Activated naive CD4-positive, alpha-beta T cell treated with anti-CD3 and anti-CD28 coated beads, Interleukin-2, amount 50 U/mL, for 16 hours (primary cell): ENCODE measurements around the gene FAM193A.
"Not testable (repeated sequence)": the region's sequence is repeated elsewhere in the genome, so short reads cannot be mapped to it uniquely, and the experiment has no call there.

Experiments
- DNase-seq: peaks from one replicate; pipeline ENCODE4 v3.0.0-alpha.2; 2020

The FAM193A gene

DNA sequence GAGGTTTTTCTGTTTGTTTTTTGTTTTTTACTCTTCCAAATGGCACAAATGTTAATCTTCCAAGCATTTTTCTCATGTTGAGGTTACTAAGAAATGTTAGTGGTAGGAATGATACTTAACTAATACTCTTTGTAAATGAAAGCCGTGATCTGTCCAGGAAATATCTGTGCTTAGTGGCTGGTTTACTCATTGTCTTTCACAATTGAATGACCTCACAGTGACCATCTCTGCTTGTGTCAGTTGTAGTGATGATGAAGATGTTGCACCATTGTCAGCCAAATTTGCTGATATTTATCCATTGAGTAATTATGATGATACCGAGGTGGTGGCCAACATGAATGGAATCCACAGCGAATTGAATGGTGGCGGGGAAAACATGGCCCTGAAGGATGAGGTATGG lies 126.2 kb downstream of the FAM193A start:
- DNase-seq: no peak

DNA sequence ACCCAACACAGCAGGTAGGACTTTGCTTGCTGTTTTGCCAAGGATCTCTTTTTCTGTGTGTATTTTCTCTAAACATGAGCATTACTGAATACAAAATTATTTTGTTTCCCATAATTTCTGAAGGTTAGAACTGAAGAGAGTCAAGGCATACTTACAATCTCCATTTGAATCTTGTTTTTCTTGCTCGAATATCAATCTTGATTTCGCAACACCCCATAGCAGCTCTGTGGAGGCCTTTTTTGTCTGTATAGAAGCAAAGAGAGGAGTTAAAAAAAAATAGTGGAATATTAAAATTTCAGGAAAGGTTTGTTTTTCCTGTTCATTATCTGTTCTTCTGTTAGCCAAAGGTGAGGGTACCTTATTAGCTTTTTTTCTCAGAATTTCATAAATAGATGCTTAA lies 126.8 kb downstream of the FAM193A start:
- DNase-seq: no peak

DNA sequence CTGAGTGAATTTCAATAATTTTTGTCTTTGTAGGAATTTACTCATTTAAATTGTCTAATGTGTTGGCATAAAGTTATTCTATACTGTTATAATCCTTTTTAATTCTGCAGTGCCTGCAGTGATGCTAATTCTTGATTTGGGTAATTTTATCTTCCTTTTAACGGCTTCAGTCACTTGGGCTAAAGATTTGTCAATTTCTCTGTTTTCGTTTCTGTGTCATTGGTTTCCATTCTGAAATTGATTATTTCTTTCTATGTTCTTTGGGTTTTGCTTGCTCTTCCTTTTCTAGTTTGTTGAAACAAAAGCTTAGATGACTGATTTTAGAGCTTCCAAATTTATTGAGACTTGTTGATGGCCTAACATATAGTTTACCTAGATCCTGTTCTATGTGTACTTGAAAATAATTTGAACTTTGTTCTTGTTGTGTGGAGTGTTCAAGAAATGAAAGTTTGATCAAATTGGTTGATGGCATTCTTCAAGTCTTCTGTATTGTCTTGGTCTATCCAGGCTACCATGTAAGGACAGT lies 130.3 kb downstream of the FAM193A start:
- DNase-seq: no peak

- DNase-seq: no peak
These were observed 131.0 kb downstream of the FAM193A start for GRCh38 chr4:2667428-2667827.

DNA sequence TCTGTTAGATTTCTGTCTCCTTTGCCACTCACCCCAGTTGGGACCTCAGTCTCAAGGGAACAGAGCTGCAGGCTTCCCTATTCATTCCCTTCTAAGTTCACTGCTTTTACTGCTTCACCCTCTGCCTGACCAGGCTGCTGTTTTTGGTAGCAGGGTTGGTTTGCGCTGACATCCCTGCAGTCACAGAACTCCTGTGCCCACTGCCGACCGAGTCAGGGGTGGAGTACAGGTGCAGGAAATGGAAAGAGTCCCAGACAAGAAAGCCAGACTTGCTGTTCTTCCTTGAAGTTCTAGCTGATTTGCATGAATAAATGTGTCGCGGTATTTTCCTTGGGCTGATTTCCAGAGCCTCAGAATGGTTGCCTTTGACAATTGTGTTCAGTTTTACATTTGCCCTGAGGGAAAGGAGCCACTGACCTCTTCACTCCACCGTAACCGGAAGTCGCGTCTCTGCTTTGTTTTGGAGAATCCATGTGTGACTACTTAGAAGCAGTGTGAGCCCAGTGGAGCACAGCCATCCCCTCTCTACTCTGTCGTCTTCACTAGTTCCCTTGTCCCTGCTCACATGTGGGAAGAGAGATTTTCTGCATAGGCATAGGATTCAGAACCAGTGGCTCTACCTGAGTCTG lies 134.9 kb downstream of the FAM193A start:
- DNase-seq: no peak

DNA sequence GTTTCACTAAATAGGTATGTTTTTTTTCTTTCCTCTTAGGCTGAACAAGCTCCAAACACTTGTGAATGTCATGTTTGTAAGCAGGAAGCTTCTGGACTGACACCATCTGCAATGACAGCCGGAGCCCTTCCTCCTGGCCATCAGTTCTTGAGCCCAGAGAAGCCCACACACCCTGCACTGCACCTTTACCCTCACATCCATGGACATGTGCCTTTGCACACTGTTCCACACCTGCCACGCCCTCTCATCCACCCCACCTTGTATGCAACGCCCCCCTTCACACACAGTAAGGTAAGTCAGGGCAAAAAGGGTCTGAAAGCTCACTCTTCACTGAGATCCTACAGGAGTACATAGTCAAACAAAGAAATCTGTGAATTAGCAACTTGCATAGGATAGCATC lies 135.6 kb downstream of the FAM193A start:
- DNase-seq: no peak

GRCh38 chr4:2672700-2673099 lies 136.3 kb downstream of the FAM193A start:
- no peak for DNase-seq

GRCh38 chr4:2673157-2673556 lies 136.7 kb downstream of the FAM193A start:
- DNase-seq: no peak

- DNase-seq: not testable (repeated sequence)
These were observed 143.3 kb downstream of the FAM193A start for GRCh38 chr4:2679762-2680161.

GRCh38 chr4:2684486-2684885 lies 148.0 kb downstream of the FAM193A start:
- no peak for DNase-seq

- DNase-seq: no peak
These were observed 149.1 kb downstream of the FAM193A start for GRCh38 chr4:2685541-2685940.

GRCh38 chr4:2686379-2687265 lies 150.2 kb downstream of the FAM193A start:
- no peak for DNase-seq

DNA sequence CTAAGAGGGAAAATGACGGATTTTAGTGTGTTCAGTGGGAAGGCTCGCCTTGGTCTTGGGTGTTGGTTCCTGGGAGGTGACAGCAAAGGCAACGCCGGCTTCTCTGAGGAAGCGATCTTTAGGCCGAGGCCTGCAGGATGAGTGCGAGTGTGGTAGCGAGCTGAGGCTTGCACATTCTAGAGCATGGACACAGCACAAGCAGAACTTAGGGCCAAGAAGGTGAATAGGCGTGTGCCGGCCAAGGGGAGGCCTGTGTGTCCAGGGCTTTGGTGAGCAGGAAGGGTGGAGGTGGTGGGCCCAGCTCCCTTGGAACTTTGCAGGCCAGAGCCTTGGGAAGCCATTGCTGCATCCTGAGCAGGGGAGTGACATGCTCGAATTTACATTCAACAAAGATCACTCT lies 151.8 kb downstream of the FAM193A start:
- DNase-seq: no peak

DNA sequence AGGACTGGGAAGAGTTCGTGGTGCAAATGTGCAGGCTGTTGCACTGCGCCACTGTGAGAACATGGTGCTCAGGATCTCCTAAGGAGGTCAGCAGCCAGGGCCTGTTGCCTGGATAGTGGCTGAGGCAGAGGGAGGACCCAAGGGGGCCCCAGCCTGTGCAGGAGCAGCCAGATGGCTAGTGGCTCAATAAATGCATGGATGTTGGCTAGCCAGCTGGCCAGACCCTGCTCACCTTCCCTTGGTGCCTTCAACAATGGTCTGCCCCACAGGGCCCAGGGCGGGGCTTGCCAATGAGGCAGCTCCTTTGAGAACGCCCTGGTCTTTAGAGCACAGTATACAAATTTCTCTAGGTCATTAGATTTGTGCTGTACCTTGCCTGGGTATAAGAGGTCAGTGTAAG lies 152.2 kb downstream of the FAM193A start:
- DNase-seq: no peak

- DNase-seq: no peak
These were observed 152.7 kb downstream of the FAM193A start for GRCh38 chr4:2689114-2689513.

DNA sequence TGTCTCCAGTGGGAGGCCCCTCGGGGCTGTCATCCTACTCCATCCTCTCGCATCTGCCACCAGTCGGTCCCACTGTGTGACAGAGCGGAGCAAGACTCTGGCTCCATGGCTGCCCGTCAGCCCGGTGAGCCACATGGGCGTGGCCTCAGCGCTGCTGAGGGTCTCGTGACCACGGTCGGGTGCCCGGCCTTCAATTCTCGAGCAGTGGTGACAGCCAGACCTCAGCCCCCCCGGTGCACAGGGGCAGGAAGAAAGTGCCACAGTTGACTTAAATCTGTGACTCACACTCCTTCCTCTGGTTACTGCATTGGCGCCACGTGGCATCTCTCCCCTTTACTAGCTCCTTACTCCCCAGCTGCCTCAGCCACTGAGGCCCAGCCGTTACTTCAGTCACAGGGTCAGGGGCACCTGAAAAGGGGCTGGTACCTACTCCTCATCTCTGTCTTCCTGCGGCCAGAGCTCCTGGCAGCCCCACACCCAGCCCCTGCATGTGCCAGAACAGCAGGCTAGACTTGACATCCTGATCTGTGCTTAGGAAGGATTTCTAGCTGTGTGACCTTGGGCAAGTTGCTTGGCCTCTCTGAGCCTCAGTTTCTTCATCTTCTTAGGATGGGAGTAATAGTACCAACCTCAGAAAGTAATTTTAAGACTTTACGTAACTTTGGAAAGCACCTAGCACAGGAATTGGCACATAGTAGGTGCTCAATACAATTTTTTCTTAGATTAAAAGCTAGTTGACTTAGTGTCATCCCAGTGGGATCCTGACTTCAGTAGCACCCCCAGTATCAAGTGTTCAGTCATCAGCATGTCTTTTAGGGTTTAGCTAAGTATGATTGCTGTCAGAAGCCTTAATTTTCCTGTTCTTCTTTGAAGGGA lies 153.6 kb downstream of the FAM193A start:
- no peak for DNase-seq

DNA sequence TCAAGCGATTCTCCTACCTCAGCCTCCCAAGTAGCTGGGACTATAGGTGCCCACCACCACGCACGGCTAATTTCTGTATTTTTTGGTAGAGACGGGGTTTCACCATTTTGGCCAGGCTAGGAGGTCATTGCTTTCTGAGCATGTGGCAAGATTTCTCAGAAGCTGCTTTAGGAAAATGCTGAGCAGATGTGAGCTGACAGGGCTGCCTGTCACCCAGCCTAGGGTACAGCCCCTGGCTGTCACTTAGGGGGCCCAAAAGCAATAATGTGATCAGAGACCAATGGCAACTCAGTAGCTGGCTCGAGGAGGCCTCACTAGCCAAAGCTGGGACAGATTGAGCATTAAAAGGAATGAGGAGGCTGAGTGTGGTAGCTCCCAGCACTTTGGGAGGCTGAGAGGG lies 154.9 kb downstream of the FAM193A start:
- no peak for DNase-seq

- DNase-seq: peak; percentile 23
These were observed 155.5 kb downstream of the FAM193A start for GRCh38 chr4:2691952-2692435.

GRCh38 chr4:2694691-2695090 lies 158.2 kb downstream of the FAM193A start:
- no peak for DNase-seq

GRCh38 chr4:2695346-2696060 lies 159.1 kb downstream of the FAM193A start:
- DNase-seq: no peak

DNA sequence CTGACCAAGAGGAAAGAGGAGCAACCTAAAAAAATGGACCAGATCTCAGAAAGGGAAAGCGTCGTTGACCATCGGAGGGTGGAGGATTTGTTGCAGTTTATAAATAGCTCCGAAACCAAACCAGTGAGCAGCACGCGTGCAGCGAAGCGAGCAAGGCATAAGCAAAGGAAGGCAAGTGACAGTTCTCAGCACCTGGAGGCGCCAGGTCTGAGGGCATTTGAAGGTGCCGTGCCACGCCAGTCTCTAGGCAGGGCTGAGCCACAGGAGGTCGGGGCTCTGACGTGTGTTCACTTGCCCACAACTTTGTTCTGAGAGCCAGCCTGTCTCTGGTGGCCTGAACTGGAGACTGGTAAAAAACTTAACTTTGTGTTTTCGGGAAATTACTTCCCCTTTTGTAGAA lies 160.0 kb downstream of the FAM193A start:
- no peak for DNase-seq

DNA sequence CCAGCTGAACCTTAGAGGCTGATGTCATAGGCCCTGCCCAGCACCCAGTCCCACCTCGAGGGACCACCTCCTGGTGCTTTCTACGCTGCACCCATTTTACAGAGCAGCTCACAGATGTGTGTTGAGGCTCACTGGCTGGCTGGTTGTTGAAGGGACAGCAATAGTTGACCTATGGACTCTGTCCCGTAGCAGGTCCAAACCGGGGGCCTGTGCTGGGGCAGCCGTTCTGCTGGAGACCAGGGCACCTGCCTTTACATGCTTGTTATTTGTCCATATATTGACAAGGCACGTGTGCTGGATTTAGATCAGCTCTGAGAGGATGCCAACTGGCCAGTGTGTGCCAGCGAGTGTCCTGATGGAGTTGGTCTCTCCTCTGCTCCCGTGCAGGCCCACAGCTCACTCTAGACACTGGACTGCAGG lies 161.6 kb downstream of the FAM193A start:
- DNase-seq: no peak
